DND-41 (cell line): Measurements from ENCODE around the gene MITF.

ENCODE experiments used
- ATAC-seq: fragments of 200-7000 bp; cut with Tn5 transposase; 3 replicates; pipeline ENCODE4 v1.9.1; 2021; ENCODE audit warnings: low read depth; ENCODE audit not compliant: insufficient read depth
- DNase-seq: peaks from one replicate; pipeline ENCODE4 v3.0.0-alpha.2; 2020
- H2AFZ ChIP-seq: 2 replicates; pipeline ENCODE4 v1.6.0; 2012; ENCODE audit warnings: low read depth, low read length
- H3K27ac ChIP-seq: 2 replicates; pipeline ENCODE4 v1.5.1; 2012; ENCODE audit warnings: low read length, inconsistent platforms
- H3K27me3 ChIP-seq: fragments of 200-600 bp; sonication (generic); 2 replicates; pipeline ENCODE4 v1.6.0; 2012; ENCODE audit warnings: low read length, mild to moderate bottlenecking, inconsistent platforms; ENCODE audit not compliant: insufficient read depth, poor library complexity
- H3K36me3 ChIP-seq: 2 replicates; pipeline ENCODE4 v1.5.1; 2012; ENCODE audit warnings: low read length, inconsistent platforms; ENCODE audit not compliant: insufficient read depth
- H3K4me1 ChIP-seq: 2 replicates; pipeline ENCODE4 v1.5.1; 2012; ENCODE audit warnings: mild to moderate bottlenecking, low read length; ENCODE audit not compliant: insufficient read depth
- H3K4me2 ChIP-seq: 2 replicates; pipeline ENCODE4 v1.6.0; 2012; ENCODE audit warnings: mild to moderate bottlenecking, moderate library complexity, low read length, inconsistent platforms; ENCODE audit not compliant: insufficient read depth
- H3K4me3 ChIP-seq, 2 experiments: fragments of 200-600 bp in 1 of 2; shearing (Covaris generic) in 1 of 2; 2 replicates each; pipeline ENCODE4 v1.5.1; 2012 to 2016; ENCODE audit warnings: inconsistent platforms in 2 of 2, low read length in 2 of 2, mild to moderate bottlenecking in 2 of 2, low read depth in 1 of 2, moderate library complexity in 1 of 2
- H3K79me2 ChIP-seq: 2 replicates; pipeline ENCODE4 v1.6.0; 2012; ENCODE audit warnings: low read length, inconsistent platforms; ENCODE audit not compliant: insufficient read depth
- H3K9ac ChIP-seq: 2 replicates; pipeline ENCODE4 v1.6.0; 2012; ENCODE audit warnings: low read depth, mild to moderate bottlenecking, inconsistent platforms, low read length, moderate library complexity
- H3K9me3 ChIP-seq: 2 replicates; pipeline ENCODE4 v1.5.1; 2012; ENCODE audit warnings: low read length, moderate library complexity, mild to moderate bottlenecking, inconsistent platforms; ENCODE audit not compliant: insufficient read depth, severe bottlenecking
- H4K20me1 ChIP-seq: 2 replicates; pipeline ENCODE4 v1.6.0; 2012; ENCODE audit warnings: low read length; ENCODE audit not compliant: insufficient read depth
- CTCF ChIP-seq: IDR thresholded peaks from 2 replicates; pipeline ENCODE4 v1.5.1; 2012; ENCODE audit warnings: borderline replicate concordance, low read length, moderate library complexity, mild to moderate bottlenecking; ENCODE audit not compliant: poor library complexity, severe bottlenecking; ENCODE audit errors: extremely low read depth
- EZH2 ChIP-seq: IDR thresholded peaks from 3 replicates; pipeline ENCODE4 v1.6.1; 2012; ENCODE audit warnings: borderline replicate concordance, low read depth, mild to moderate bottlenecking, moderate library complexity, low read length, inconsistent platforms; ENCODE audit not compliant: severe bottlenecking

The MITF gene

GRCh38 chr3:69809076-69809835, 70.0 kb downstream of the MITF start:
- ATAC-seq (no peak), DNase-seq (no peak)
- Histone ChIP-seq H3K9ac (no peak overlapping the region), H3K4me1 (no peaks in the 10 kb centered on the region), H3K4me3 (no peak overlapping the region), H4K20me1 (no peaks in the 10 kb centered on the region), H3K9me3 (no peaks in the 10 kb centered on the region), H2AFZ (no peak overlapping the region), H3K27me3 (peaks cover 5% of the 10 kb centered on the region), H3K79me2 (no peaks in the 10 kb centered on the region), H3K4me2 (no peak overlapping the region), H3K36me3 (no peaks in the 10 kb centered on the region), H3K27ac (no peak overlapping the region)
- no peak for TF ChIP-seq EZH2
- no peak for TF ChIP-seq CTCF

- no peaks in the 10 kb centered on the region for H3K79me2 ChIP-seq
- no peak overlapping the region for H3K4me2 ChIP-seq
- H3K27ac ChIP-seq, result no peak overlapping the region
- TF ChIP-seq EZH2, result no peak
- TF ChIP-seq CTCF, result no peak
- no peak overlapping the region for H3K4me3 ChIP-seq
- ATAC-seq (no peak), DNase-seq (no peak)
- no peaks in the 10 kb centered on the region for H3K4me1 ChIP-seq
- no peaks in the 10 kb centered on the region for H3K9me3 ChIP-seq
- peaks cover 8% of the 10 kb centered on the region for H3K27me3 ChIP-seq
- H3K36me3 ChIP-seq, result no peaks in the 10 kb centered on the region
- H3K9ac ChIP-seq, result no peak overlapping the region
- H2AFZ ChIP-seq, result no peak overlapping the region
- no peaks in the 10 kb centered on the region for H4K20me1 ChIP-seq
Observed at GRCh38 chr3:69811452-69812401, 72.5 kb downstream of the MITF start.

- Histone ChIP-seq H3K27ac (no peak overlapping the region), H3K4me2 (no peak overlapping the region), H3K36me3 (no peaks in the 10 kb centered on the region), H3K9ac (no peak overlapping the region), H4K20me1 (no peaks in the 10 kb centered on the region), H3K27me3 (peaks cover 8% of the 10 kb centered on the region), H3K4me1 (no peaks in the 10 kb centered on the region), H3K4me3 (no peak overlapping the region), H3K79me2 (no peaks in the 10 kb centered on the region), H2AFZ (no peak overlapping the region), H3K9me3 (no peaks in the 10 kb centered on the region)
- no peak for ATAC-seq
- TF ChIP-seq CTCF (no peak), EZH2 (no peak)
- DNase-seq, result no peak
Observed at GRCh38 chr3:69815970-69816369, 76.7 kb downstream of the MITF start.
